ENCODE data around the gene COL15A1. TPM values are rescaled to one million over a fixed set of nuclear protein-coding genes. Genes with fewer than 3 reads are reported as not detected.

COL15A1 gene
- total RNA-seq, 1 experiment from 2014 or later = 0.22 TPM

- ATAC-seq (no peak), DNase-seq (ENCODE audit: low spot score) (no peak)
- Mint-ChIP-seq H3K4me3 (no peak overlapping the region), H3K4me1 (peaks cover 59% of the 10 kb centered on the region), H3K36me3 (peaks cover 6% of the 10 kb centered on the region), H3K27me3 (ENCODE audit: low read depth) (no peaks in the 10 kb centered on the region), H3K27ac (no peak overlapping the region), H3K9me3 (peaks cover 4% of the 10 kb centered on the region; the same call in 1 of the 2 replicates)
- ChIA-PET POLR2A (interaction anchor here (0.8 kb wide), 1 partner anchor 9 kb away, joined by 3 read pairs; the partner anchor contains the start of gene TGFBR1), CTCF (interaction anchor here (1.6 kb wide), 1 partner anchor 27 kb away, joined by 6 read pairs; no protein-coding TSS in a partner anchor)
- no peak for TF ChIP-seq TP53 (CRISPR knock-in tag; IDR thresholded peaks at IDR 0.05)
- no peak for TF ChIP-seq CDX4 (CRISPR knock-in tag; IDR thresholded peaks at IDR 0.05; ENCODE audit: borderline replicate concordance)
- TF ChIP-seq ATF3 (CRISPR knock-in tag; conservative IDR thresholded peaks at IDR 0.05) = no peak
- TF ChIP-seq GRHL2 (CRISPR knock-in tag; IDR thresholded peaks at IDR 0.05; ENCODE audit: insufficient replicate concordance, severe bottlenecking) = no peak
- no peak for TF ChIP-seq ZBTB43 (CRISPR knock-in tag; IDR thresholded peaks at IDR 0.05)
- TF ChIP-seq MLX (CRISPR knock-in tag; IDR thresholded peaks at IDR 0.05) = no peak
These were observed 170.3 kb downstream of the COL15A1 start for GRCh38 chr9:99114049-99114440.

GRCh38 chr9:99114846-99115500 lies 171.3 kb downstream of the COL15A1 start:
- CTCF ChIA-PET = no interaction called here
- H3K36me3 Mint-ChIP-seq = peaks cover 7% of the 10 kb centered on the region
- H3K9me3 Mint-ChIP-seq = peaks cover 4% of the 10 kb centered on the region; the same call in 1 of the 2 replicates
- peaks cover 62% of the 10 kb centered on the region for H3K4me1 Mint-ChIP-seq
- no peak for TF ChIP-seq ARID4B (CRISPR knock-in tag; IDR thresholded peaks at IDR 0.05; ENCODE audit: borderline replicate concordance)
- H3K27ac Mint-ChIP-seq = no peak overlapping the region
- no peak overlapping the region for H3K4me3 Mint-ChIP-seq
- POLR2A ChIA-PET = no interaction called here
- ATAC-seq (no peak), DNase-seq (ENCODE audit: low spot score) (no peak)
- H3K27me3 Mint-ChIP-seq (ENCODE audit: low read depth) = no peaks in the 10 kb centered on the region

- peak; percentile 32 for ATAC-seq
- POLR2A ChIA-PET = no interaction called here
- no peak overlapping the region for H3K4me3 Mint-ChIP-seq
- H3K36me3 Mint-ChIP-seq = peaks cover 7% of the 10 kb centered on the region
- peak overlapping the region; percentile 31; the same call in 1 of the 2 replicates for H3K27ac Mint-ChIP-seq
- DNase-seq (ENCODE audit: low spot score) = no peak
- CTCF ChIA-PET = interaction anchor here (0.6 kb wide), 3 partner anchors 103 to 1193 kb away, joined by 3 read pairs; no protein-coding TSS in a partner anchor
- H3K4me1 Mint-ChIP-seq = peaks cover 69% of the 10 kb centered on the region
- peaks cover 4% of the 10 kb centered on the region; the same call in 1 of the 2 replicates for H3K9me3 Mint-ChIP-seq
- no peaks in the 10 kb centered on the region for H3K27me3 Mint-ChIP-seq (ENCODE audit: low read depth)
- TF ChIP-seq TEAD4 (CRISPR knock-in tag; IDR thresholded peaks at IDR 0.05) (no peak), TCF7 (CRISPR knock-in tag; IDR thresholded peaks at IDR 0.05; ENCODE audit: low read depth) (no peak), USF1 (CRISPR knock-in tag; IDR thresholded peaks at IDR 0.05) (no peak), ZBTB43 (CRISPR knock-in tag; IDR thresholded peaks at IDR 0.05) (no peak), PRRX2 (CRISPR knock-in tag; IDR thresholded peaks at IDR 0.05) (no peak), ZNF423 (CRISPR knock-in tag; IDR thresholded peaks at IDR 0.05) (no peak), ZNF138 (CRISPR knock-in tag; conservative IDR thresholded peaks at IDR 0.05) (no peak), IRF2 (CRISPR knock-in tag; IDR thresholded peaks at IDR 0.05; ENCODE audit: borderline replicate concordance, low read depth) (no peak), FOXK1 (CRISPR knock-in tag; IDR thresholded peaks at IDR 0.05) (no peak), ZNF671 (CRISPR knock-in tag; IDR thresholded peaks at IDR 0.05) (no peak), NFATC4 (CRISPR knock-in tag; IDR thresholded peaks at IDR 0.05) (no peak), TEAD1 (CRISPR knock-in tag; IDR thresholded peaks at IDR 0.05) (no peak), NFE2L1 (CRISPR knock-in tag; IDR thresholded peaks at IDR 0.05) (no peak)
These were observed 172.3 kb downstream of the COL15A1 start for GRCh38 chr9:99116003-99116411.

Measured in WTC11 (cell line).